H1 (cell line): ENCODE data around the gene PAX8. TPM values are rescaled to one million over a fixed set of nuclear protein-coding genes. Genes with fewer than 3 reads are reported as not detected.

Experiments
- CTCF ChIA-PET: fragments of 300-600 bp; sonication (Branson Sonifier 250); formaldehyde crosslinking; loops from one replicate; lab custom pipeline; 2021; ENCODE audit not compliant: partially characterized antibody; lab: Charles Lee
- POLR2A ChIA-PET: fragments of 300-600 bp; sonication (Branson Sonifier 250); formaldehyde crosslinking; loops from one replicate; lab custom pipeline; 2021; ENCODE audit warnings: inconsistent platforms; ENCODE audit not compliant: partially characterized antibody; lab: Charles Lee
- DNase-seq, 2 experiments: peaks; one replicate each; pipeline versions ENCODE4 v3.0.0 to v3.0.0-alpha.2; 2010 to 2022; ENCODE audit warnings: low spot score in 2 of 2, low read depth in 1 of 2, mixed read lengths in 1 of 2
- FAIRE-seq: peaks from 2 replicates; lab custom pipeline; 2011; peaks lifted over from hg19 to GRCh38; lab: Jason Lieb, UNC
- H2AFZ ChIP-seq: 2 replicates; pipeline ENCODE4 v1.8.1; 2012; ENCODE audit warnings: low read length, inconsistent platforms
- H2AK5ac ChIP-seq: 2 replicates; pipeline ENCODE4 v1.6.1; 2013; ENCODE audit warnings: low read depth, low read length
- H2BK120ac ChIP-seq: replicated peaks from 2 replicates; pipeline ENCODE3; 2013; ENCODE audit warnings: low read depth, low read length, inconsistent platforms
- H2BK12ac ChIP-seq: 2 replicates; pipeline ENCODE4 v1.6.1; 2013; ENCODE audit warnings: low read depth, low read length
- H2BK15ac ChIP-seq: 2 replicates; pipeline ENCODE4 v1.6.1; 2013; ENCODE audit warnings: low read length
- H2BK20ac ChIP-seq: 2 replicates; pipeline ENCODE4 v1.6.1; 2013; ENCODE audit warnings: low read length
- H2BK5ac ChIP-seq: 2 replicates; pipeline ENCODE4 v1.6.1; 2013; ENCODE audit warnings: low read depth, low read length
- H3K14ac ChIP-seq: 2 replicates; pipeline ENCODE4 v1.6.1; 2013; ENCODE audit warnings: inconsistent platforms; ENCODE audit not compliant: insufficient read length
- H3K18ac ChIP-seq: 2 replicates; pipeline ENCODE4 v1.6.1; 2013; ENCODE audit warnings: low read length; ENCODE audit errors: extremely low read depth
- H3K23ac ChIP-seq: 2 replicates; pipeline ENCODE4 v1.6.1; 2013; ENCODE audit warnings: inconsistent platforms; ENCODE audit not compliant: insufficient read length
- H3K23me2 ChIP-seq: 2 replicates; pipeline ENCODE4 v1.6.1; 2013; ENCODE audit warnings: low read depth, low read length
- H3K27ac ChIP-seq: 2 replicates; pipeline ENCODE4 v1.6.1; 2011; ENCODE audit warnings: low read depth, low read length, inconsistent platforms
- H3K27me3 ChIP-seq, 4 experiments: replicated peaks in 1 of 4; 1 replicate in 1 of 4; 2 replicates in 3 of 4; pipeline versions ENCODE4 v1.6.1 to v1.8.1; 2011 to 2013; ENCODE audit warnings: low read length in 3 of 4, mild to moderate bottlenecking in 3 of 4, inconsistent platforms in 2 of 4, mixed read lengths in 2 of 4, moderate library complexity in 1 of 4; ENCODE audit not compliant: control insufficient read depth in 3 of 4, insufficient read depth in 3 of 4; ENCODE audit errors: extremely low read depth in 1 of 4
- H3K36me3 ChIP-seq, 4 experiments: 2 replicates each; pipeline versions ENCODE4 v1.6.1 to v1.8.1; 2011 to 2013; ENCODE audit warnings: mild to moderate bottlenecking in 4 of 4, low read length in 3 of 4, moderate library complexity in 2 of 4, control low read depth in 1 of 4, inconsistent platforms in 1 of 4; ENCODE audit not compliant: insufficient read depth in 4 of 4, control insufficient read depth in 2 of 4
- H3K4ac ChIP-seq: replicated peaks from 2 replicates; pipeline ENCODE3; 2013; ENCODE audit warnings: low read length, low read depth, mixed read lengths, inconsistent platforms; ENCODE audit not compliant: insufficient read length
- H3K4me1 ChIP-seq, 4 experiments: replicated peaks in 1 of 4; 1 replicate in 1 of 4; 2 replicates in 3 of 4; pipeline versions ENCODE4 v1.6.1 to v1.8.1; 2011 to 2013; ENCODE audit warnings: low read length in 3 of 4, inconsistent platforms in 2 of 4, mixed read lengths in 1 of 4; ENCODE audit not compliant: insufficient read depth in 4 of 4, control insufficient read depth in 3 of 4
- H3K4me2 ChIP-seq, 2 experiments: 2 replicates each; pipeline versions ENCODE4 v1.6.1 to v1.8.1; 2011 to 2013; ENCODE audit warnings: low read depth in 2 of 2, low read length in 2 of 2, control low read depth in 1 of 2, inconsistent platforms in 1 of 2, mild to moderate bottlenecking in 1 of 2; ENCODE audit not compliant: insufficient read depth in 1 of 2
- H3K4me3 ChIP-seq, 4 experiments: fragments of 200-600, 300-600 bp in 1 of 4; sonication (generic), shearing (Covaris generic), sonication (Bioruptor Twin) in 1 of 4; 2 replicates each; pipeline versions ENCODE4 v1.5.1 to v1.8.1; 2011 to 2016; ENCODE audit warnings: low read length in 4 of 4, low read depth in 3 of 4, control low read depth in 2 of 4, inconsistent platforms in 2 of 4, mild to moderate bottlenecking in 2 of 4, mixed read lengths in 1 of 4, moderate library complexity in 1 of 4; ENCODE audit not compliant: insufficient read depth in 2 of 4; ENCODE audit errors: extremely low read depth in 1 of 4
- H3K56ac ChIP-seq: replicated peaks from 2 replicates; pipeline ENCODE3; 2013; ENCODE audit warnings: low read depth, mild to moderate bottlenecking, mixed read lengths, low read length, inconsistent platforms; ENCODE audit not compliant: insufficient read length
- H3K79me1 ChIP-seq: 2 replicates; pipeline ENCODE4 v1.6.1; 2013; ENCODE audit warnings: low read depth, low read length, control low read depth
- H3K79me2 ChIP-seq, 2 experiments: 2 replicates each; pipeline versions ENCODE4 v1.6.1 to v1.8.1; 2012 to 2013; ENCODE audit warnings: low read length in 2 of 2, mild to moderate bottlenecking in 2 of 2, inconsistent platforms in 1 of 2; ENCODE audit not compliant: insufficient read depth in 2 of 2, control insufficient read depth in 1 of 2
- H3K9ac ChIP-seq, 4 experiments: replicated peaks in 1 of 4; 1 replicate in 1 of 4; 2 replicates in 3 of 4; pipeline versions ENCODE4 v1.6.1 to v1.8.1; 2011 to 2013; ENCODE audit warnings: low read depth in 3 of 4, low read length in 3 of 4, control low read depth in 2 of 4, mild to moderate bottlenecking in 2 of 4, moderate library complexity in 2 of 4, inconsistent platforms in 1 of 4; ENCODE audit errors: extremely low read depth in 1 of 4
- H3K9me3 ChIP-seq, 2 experiments: 2 replicates each; pipeline versions ENCODE4 v1.6.1 to v1.8.1; 2012 to 2013; ENCODE audit warnings: mild to moderate bottlenecking in 2 of 2, moderate library complexity in 2 of 2, control low read depth in 1 of 2, inconsistent platforms in 1 of 2, low read depth in 1 of 2, low read length in 1 of 2, mixed read lengths in 1 of 2; ENCODE audit not compliant: insufficient read depth in 2 of 2
- H4K20me1 ChIP-seq, 2 experiments: replicated peaks in 1 of 2; 2 replicates each; pipeline versions ENCODE3 to v1.8.1; 2011 to 2013; ENCODE audit warnings: inconsistent platforms in 2 of 2, low read length in 2 of 2, mild to moderate bottlenecking in 1 of 2; ENCODE audit not compliant: insufficient read depth in 2 of 2, control insufficient read depth in 1 of 2
- H4K5ac ChIP-seq: 2 replicates; pipeline ENCODE4 v1.6.1; 2013; ENCODE audit warnings: low read length, low read depth, mixed read lengths, inconsistent platforms; ENCODE audit not compliant: insufficient read length
- H4K8ac ChIP-seq: 2 replicates; pipeline ENCODE4 v1.8.0; 2013; ENCODE audit warnings: mild to moderate bottlenecking, moderate library complexity, low read length, inconsistent platforms; ENCODE audit not compliant: insufficient read depth; ENCODE audit errors: extremely low read depth
- H4K91ac ChIP-seq: replicated peaks from 2 replicates; pipeline ENCODE3; 2013; ENCODE audit warnings: low read length, mixed read lengths, inconsistent platforms; ENCODE audit not compliant: insufficient read length
- EZH2 ChIP-seq: fragments of 200-600 bp; sonication (generic); IDR thresholded peaks from 2 replicates; pipeline ENCODE4 v1.7.1; 2012; ENCODE audit warnings: low read depth, mild to moderate bottlenecking, moderate library complexity, low read length, inconsistent platforms; ENCODE audit not compliant: severe bottlenecking
- SP4 ChIP-seq: IDR thresholded peaks from 2 replicates; pipeline ENCODE4 v1.6.1; 2012; ENCODE audit warnings: low read length, inconsistent platforms
- WGBS, 2 experiments: shearing (Covaris generic) in 1 of 2; methylation state at CpG; one replicate each; pipeline versions ENCODE4 v1.1.6 to v1.1.7; 2013 to 2015; ENCODE audit warnings: low lambda C conversion rate in 2 of 2, mixed read lengths in 2 of 2, inconsistent platforms in 1 of 2, low coverage in 1 of 2, missing lambda C conversion rate in 1 of 2; ENCODE audit not compliant: insufficient replicate concordance in 2 of 2, insufficient coverage in 1 of 2, insufficient read length in 1 of 2; ENCODE audit errors: extremely low coverage in 1 of 2, missing lambda C conversion rate in 1 of 2; 5-methylcytosine and 5-hydroxymethylcytosine counted together
- polyA plus RNA-seq, 7 experiments: library from polyadenylated mRNA; depleted of rRNA in 3 of 7; stranded (reverse) in 5 of 7; unstranded in 2 of 7; fragments of >200 nt in 5 of 7; fragments of 200-250 nt in 2 of 7; gene quantifications; 1 replicate in 5 of 7; 2 replicates in 1 of 7; 4 replicates in 1 of 7; pipeline versions ENCODE4 v1.2.1 to v1.2.3, GENCODE V29; 2011 to 2013; ENCODE audit warnings: missing spikeins in 2 of 7, mixed read lengths in 2 of 7
- total RNA-seq: library from RNA; stranded (reverse); fragmentation: NEBNext Ultra II Directional; extraction: Animal tissue kit (Norgen Biotek cat#: 25700); gene quantifications from 2 replicates; pipeline ENCODE4 v1.2.1, GENCODE V29; 2021

Gene PAX8
- total and polyA plus RNA-seq, 2 of the 8 experiments (the other 6 are each of a cell fraction or from before 2014, with no cell fraction given), result 0.02 TPM; not detected in 1

DNA sequence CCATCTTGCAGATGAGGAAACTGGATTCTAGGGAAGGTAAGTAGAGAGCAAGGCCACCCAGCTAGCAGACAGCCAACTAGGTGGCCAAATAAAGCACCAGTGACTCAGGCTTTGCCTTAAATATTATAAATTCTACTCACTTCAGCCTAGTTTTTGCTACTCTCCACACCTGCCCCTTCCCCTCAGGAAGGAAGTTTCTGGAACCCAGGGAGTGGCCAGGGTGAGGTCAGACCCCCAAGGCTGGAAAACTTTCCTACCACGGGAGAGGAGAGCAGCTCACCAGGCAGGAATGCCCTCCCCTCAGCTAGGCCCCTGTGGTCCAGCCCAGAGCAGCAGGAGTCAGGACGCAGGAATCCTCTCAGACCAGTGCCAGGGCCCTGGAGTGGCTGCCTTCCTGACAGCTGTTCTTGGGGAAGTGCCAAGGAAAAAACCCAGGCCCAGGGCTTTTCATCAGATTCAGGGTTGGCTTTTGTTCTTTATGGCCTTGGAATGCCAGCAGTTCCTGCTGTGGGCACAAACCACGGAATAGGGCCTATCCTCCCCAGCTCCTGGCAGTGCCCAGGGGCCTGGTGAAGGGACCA, 5.1 kb upstream of the PAX8 start:
- Histone ChIP-seq H4K8ac (no peak overlapping the region), H3K4me1 (peaks cover 0 to 6% (median 3%) of the 10 kb centered on the region in 4 experiments; a peak in 6 of 7 replicates)
- TF ChIP-seq SP4 (no peak), EZH2 (no peak)
- TF ChIP-seq, all 59 proteins: peak for 0
- no peaks in the 10 kb centered on the region for H3K36me3 ChIP-seq
- H2AFZ ChIP-seq, result no peak overlapping the region
- FAIRE-seq (no peak), DNase-seq (no peak)
- no peak overlapping the region for H2BK20ac ChIP-seq
- H3K23ac ChIP-seq, result no peak overlapping the region
- no peaks in the 10 kb centered on the region for H3K79me2 ChIP-seq
- H4K5ac ChIP-seq, result no peak overlapping the region
- ChIA-PET CTCF (interaction anchor here (0.6 to 1.3 kb wide), 11 partner anchors 9 to 85 kb away, joined by 3 to 7 read pairs (median 3); no protein-coding TSS in a partner anchor), POLR2A (no interaction called here)
- H3K79me1 ChIP-seq, result no peaks in the 10 kb centered on the region
- H4K91ac ChIP-seq, result no peak overlapping the region
- H4K20me1 ChIP-seq, result peaks cover 0 to 4% of the 10 kb centered on the region in 2 experiments
- no peaks in the 10 kb centered on the region for H3K9me3 ChIP-seq
- H3K4me2 ChIP-seq, result no peak overlapping the region
- no peak overlapping the region for H3K56ac ChIP-seq
- 47% methylated on average over 3 of the region's 3 CpGs; no CpG with 5 or more reads in 1 of the 2 experiments for WGBS, 2 experiments
- H3K4ac ChIP-seq, result no peak overlapping the region
- no peak overlapping the region for H3K4me3 ChIP-seq
- H3K9ac ChIP-seq, result no peak overlapping the region
- H3K14ac ChIP-seq, result no peak overlapping the region
- no peak overlapping the region; the same call in 1 of the 2 replicates for H3K18ac ChIP-seq
- no peak overlapping the region for H3K27ac ChIP-seq
- no peak overlapping the region for H2BK15ac ChIP-seq
- H3K23me2 ChIP-seq, result peaks cover 1% of the 10 kb centered on the region; the same call in 1 of the 2 replicates
- no peak overlapping the region for H2AK5ac ChIP-seq
- H2BK120ac ChIP-seq, result no peak overlapping the region
- H3K27me3 ChIP-seq, result peaks cover 18 to 40% (median 34%) of the 10 kb centered on the region in 4 experiments
- no peak overlapping the region for H2BK5ac ChIP-seq
- H2BK12ac ChIP-seq, result no peak overlapping the region
